Fibroblast of peridontal ligament (primary cell): Measurements from ENCODE around the gene SMIM20.
"Not testable (repeated sequence)": the region's sequence is repeated elsewhere in the genome, so short reads cannot be mapped to it uniquely, and the experiment has no call there.

Experiments
- DNase-seq: peaks from one replicate; pipeline ENCODE4 v3.0.0-alpha.2; 2010; ENCODE audit errors: extremely low read depth

SMIM20 gene

DNA sequence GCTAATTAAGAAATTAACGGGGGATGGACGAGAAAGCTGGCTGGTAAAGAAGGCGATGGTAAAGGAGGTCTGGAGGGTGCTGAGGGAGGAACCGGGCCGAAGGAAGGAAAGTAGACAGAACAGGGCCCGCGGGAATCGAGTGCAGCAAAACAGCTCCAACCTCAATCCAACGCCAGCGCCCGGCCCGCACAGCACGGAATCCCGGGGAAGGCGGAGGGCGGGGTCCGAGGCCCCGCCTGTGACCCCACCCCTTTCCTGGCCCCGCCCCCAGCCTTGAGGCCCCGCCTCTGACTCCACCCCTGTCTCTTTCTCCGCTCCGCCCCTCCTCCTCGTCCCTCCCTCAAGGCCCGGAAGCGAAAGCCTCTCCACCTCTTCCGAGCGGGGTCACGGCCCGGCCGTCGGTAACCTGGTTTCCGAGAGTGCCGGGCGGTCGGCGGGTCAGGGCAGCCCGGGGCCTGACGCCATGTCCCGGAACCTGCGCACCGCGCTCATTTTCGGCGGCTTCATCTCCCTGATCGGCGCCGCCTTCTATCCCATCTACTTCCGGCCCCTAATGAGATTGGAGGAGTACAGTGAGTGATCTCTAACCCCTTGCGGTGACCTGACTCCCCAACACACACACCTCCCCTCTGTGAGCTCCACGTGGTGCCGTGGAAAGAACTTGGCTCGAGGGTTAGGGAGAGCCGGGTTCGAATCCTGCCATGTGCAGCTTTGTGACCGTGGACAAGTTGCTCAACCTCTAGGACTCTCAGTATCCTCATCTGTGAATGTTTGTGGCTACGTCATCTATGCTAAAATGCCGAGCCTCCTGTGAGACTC lies at the start of gene SMIM20:
TSS of gene SMIM20 (plus strand) at position 370 of the 819 bp plus-strand sequence. CDS start at position 464, 94 bp downstream.
- DNase-seq: peak; percentile 89

GRCh38 chr4:25865586-25865985 lies 48.4 kb upstream of the SMIM20 start:
- DNase-seq: no peak

- DNase-seq: not testable (repeated sequence)
These were observed 47.6 kb upstream of the SMIM20 start for GRCh38 chr4:25866401-25866800.

DNA sequence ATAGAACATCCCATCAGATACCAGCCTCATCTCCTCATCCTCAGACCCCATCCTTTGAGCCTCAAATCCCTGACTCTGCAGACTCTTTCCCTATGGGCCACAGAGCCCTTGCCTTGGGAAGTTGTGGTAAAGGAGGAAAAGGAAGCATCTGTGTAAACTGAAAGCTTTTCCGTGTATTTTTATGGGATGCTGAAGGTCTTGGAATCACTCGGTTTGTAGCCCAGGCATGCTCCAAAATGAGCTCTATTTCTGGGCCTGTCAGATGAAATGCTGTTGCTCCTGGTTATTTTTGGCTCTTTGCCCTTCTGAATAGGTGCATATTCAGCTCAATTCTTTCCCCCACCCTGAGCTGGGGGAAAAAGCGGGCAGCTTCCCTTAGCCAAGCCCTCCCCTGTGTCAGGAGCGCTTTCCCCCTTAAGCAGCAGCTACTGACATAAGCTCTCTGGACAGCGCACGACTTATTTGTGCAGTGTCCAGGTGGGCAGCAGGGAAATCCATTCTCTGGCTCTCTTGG lies 46.2 kb upstream of the SMIM20 start:
- DNase-seq: no peak

GRCh38 chr4:25870081-25870480 lies 43.9 kb upstream of the SMIM20 start:
- DNase-seq: no peak

GRCh38 chr4:25872851-25873631 lies 41.0 kb upstream of the SMIM20 start:
- no peak for DNase-seq

DNA sequence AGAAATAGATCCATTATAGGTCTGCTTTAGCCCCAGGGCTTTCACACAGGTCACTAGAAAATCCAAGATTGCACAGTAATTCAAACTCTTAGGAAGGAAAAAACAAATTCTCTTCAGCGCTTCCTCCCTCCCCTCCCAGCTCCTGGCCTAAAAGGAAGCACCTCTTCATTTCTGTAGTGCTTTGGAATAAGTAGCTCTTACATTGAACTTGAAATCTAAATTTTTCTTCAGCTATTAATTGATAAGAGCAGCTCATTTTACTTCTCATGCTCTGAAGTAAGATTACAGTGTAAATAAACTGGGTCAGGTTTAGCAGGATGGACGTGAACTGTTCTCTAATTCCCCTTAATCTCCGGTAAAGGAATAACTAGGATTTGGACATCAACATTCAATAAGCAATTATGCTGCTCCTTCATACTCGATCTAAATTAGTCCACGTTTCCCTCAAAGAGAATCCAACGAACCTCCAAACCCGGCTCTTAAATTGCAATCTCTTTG lies 40.3 kb upstream of the SMIM20 start:
- no peak for DNase-seq

GRCh38 chr4:25874655-25875054 lies 39.4 kb upstream of the SMIM20 start:
- DNase-seq: no peak

GRCh38 chr4:25875281-25875745 lies 38.7 kb upstream of the SMIM20 start:
- no peak for DNase-seq

DNA sequence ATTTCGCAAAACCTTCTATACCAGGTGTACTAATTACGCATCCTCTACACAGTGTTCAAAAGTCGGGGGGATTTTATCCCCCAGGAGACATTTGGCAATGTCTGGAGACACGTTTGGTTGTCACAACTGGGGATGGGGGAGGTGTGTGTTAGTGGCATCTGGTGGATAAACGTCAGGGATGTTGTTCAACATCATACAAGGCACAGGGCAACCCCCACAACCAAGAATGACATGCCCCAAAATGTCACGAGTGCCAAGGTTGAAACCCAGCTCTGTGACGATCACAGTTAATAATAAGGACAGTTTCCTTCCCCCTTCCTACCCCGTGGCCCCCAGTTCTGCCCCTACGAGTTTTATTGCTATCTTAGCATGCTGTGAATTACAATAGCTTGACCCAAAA lies 35.3 kb upstream of the SMIM20 start:
- no peak for DNase-seq

GRCh38 chr4:25879091-25879584 lies 34.9 kb upstream of the SMIM20 start:
- no peak for DNase-seq

GRCh38 chr4:25879587-25879986 lies 34.4 kb upstream of the SMIM20 start:
- DNase-seq: no peak

DNA sequence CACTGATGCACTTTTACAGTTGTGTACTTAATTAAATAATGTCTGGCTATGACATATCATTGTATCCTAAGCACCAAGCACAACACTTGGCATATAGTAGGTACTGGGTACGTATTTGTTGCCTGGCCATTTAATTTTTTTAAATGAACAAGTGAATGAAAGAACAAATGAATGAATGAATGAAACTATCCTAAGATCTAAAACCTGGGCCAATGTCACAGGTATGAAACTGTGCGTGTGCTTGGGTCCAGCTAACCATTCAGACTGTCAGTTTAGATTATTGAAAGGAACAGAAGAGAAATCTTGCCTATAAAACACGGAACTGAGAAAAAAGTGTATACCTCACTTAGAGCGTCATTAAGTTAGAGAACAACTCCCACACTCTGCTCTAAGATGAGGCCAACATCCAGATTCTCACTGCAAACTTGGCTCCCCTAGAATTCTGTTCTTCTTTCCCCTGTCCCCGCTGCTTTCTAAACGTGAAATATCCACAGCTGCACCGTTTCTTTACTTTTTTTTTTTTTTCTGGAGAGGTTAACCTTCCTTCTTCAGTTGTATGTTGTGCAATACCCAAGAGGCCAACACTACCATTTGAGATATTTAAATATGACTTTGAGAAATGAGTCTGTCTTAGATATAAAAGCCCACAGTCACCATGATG lies 33.9 kb upstream of the SMIM20 start:
- peak; percentile 53 for DNase-seq

DNA sequence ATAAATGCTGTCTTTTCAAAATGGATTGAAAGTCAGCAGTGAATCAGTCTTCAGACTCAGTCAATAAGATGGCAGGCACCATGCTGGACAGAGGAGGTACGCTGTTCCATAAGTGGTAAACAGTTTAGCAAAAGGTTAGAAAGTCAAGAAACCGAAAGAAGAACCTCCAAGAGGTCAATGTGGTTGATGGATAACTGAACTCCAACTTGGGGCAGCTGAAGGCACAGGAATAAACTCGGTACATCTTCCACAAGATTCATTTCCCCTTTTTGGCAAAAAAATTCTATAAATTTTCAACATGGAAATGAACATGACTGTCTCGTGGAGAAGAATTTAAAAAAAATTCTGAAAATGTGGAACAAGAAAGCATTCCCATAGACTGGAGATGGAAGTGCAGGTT lies 32.8 kb upstream of the SMIM20 start:
- DNase-seq: no peak

GRCh38 chr4:25882226-25882625 lies 31.8 kb upstream of the SMIM20 start:
- no peak for DNase-seq

- DNase-seq: no peak
These were observed 30.5 kb upstream of the SMIM20 start for GRCh38 chr4:25883565-25883964.

GRCh38 chr4:25884031-25884782 lies 29.8 kb upstream of the SMIM20 start:
- DNase-seq: peak; percentile 39

DNA sequence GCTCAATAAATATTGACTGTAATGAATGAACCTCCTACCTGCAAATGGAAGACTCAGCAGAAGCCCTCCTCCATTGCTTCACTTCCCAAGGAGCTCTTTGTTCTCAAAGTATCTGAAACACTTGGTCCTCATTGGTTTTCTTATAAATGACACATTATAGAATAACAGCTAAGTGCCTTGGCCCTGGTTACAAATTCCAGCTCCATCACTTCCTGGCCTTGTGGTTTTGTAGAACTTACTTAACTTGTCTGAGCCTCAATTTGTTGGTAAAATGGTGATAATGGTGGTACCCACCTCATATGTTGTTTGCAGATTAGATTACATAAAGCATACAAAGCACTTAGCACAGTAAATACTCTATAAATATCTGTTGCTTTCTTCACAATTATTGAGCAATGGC lies 25.2 kb upstream of the SMIM20 start:
- no peak for DNase-seq

GRCh38 chr4:25889589-25890503 lies 24.2 kb upstream of the SMIM20 start:
- DNase-seq: no peak
